ENCODE results near the gene SPESP1. TPM values are rescaled to one million over a fixed set of nuclear protein-coding genes. Genes with fewer than 3 reads are reported as not detected.

The SPESP1 gene
- total and polyA plus RNA-seq, 9 of the 15 experiments (the other 6 are each of a cell fraction or from before 2014, with no cell fraction given) = not detected

- TF ChIP-seq GTF3C2 (IDR thresholded peaks at IDR 0.05; ENCODE audit: borderline replicate concordance, extremely low read depth, insufficient read length) = no peak
- TF ChIP-seq BRF1 (IDR thresholded peaks at IDR 0.05; ENCODE audit: borderline replicate concordance, extremely low read depth, insufficient read length) = no peak
- no peak for TF ChIP-seq SETDB1 (IDR thresholded peaks at IDR 0.05; ENCODE audit: low read length)
- TF ChIP-seq ZNF174 (CRISPR knock-in tag; IDR thresholded peaks at IDR 0.05) = no peak
- no peak for TF ChIP-seq SIN3B (IDR thresholded peaks at IDR 0.05; ENCODE audit: low read depth)
- TF ChIP-seq TCF3 (CRISPR knock-in tag; IDR thresholded peaks at IDR 0.05) = peak; percentile 100
- TF ChIP-seq HMGN3 (IDR thresholded peaks at IDR 0.05; ENCODE audit: borderline replicate concordance, extremely low read depth, insufficient read length, low read depth, low read length) = peak; percentile 91
- TF ChIP-seq ZNF165 (CRISPR knock-in tag; IDR thresholded peaks at IDR 0.05; ENCODE audit: borderline replicate concordance) = no peak
- no peak for TF ChIP-seq SLC30A9 (CRISPR knock-in tag; IDR thresholded peaks at IDR 0.05)
- TF ChIP-seq ZNF143 (CRISPR knock-in tag; IDR thresholded peaks at IDR 0.05) = no peak
- TF ChIP-seq USF1 (CRISPR knock-in tag; IDR thresholded peaks at IDR 0.05) = no peak
- TF ChIP-seq MXI1 (IDR thresholded peaks at IDR 0.05; ENCODE audit: low read depth, low read length) = peak; percentile 81; the same call in 1 of the 2 replicates
- no peak for TF ChIP-seq MBD1 (CRISPR knock-in tag; IDR thresholded peaks at IDR 0.05)
- TF ChIP-seq MTF1 (CRISPR knock-in tag; IDR thresholded peaks at IDR 0.05; ENCODE audit: borderline replicate concordance) = no peak
- TF ChIP-seq NFXL1 (CRISPR knock-in tag; IDR thresholded peaks at IDR 0.05) = no peak
- peak; percentile 90 to 95; a peak in 3 of 4 replicates for TF ChIP-seq RCOR1 (IDR thresholded peaks at IDR 0.05; ENCODE audit: borderline replicate concordance in 1 of 2, low read depth in 2 of 2, low read length in 2 of 2)
- no peak for TF ChIP-seq MITF (IDR thresholded peaks at IDR 0.05)
- TF ChIP-seq SP1 (CRISPR knock-in tag; IDR thresholded peaks at IDR 0.05) = no peak
- TF ChIP-seq KAT8 (IDR thresholded peaks at IDR 0.05; ENCODE audit: low read depth) = no peak
- TF ChIP-seq HMG20B (CRISPR knock-in tag; IDR thresholded peaks at IDR 0.05) = no peak
- TF ChIP-seq SRSF7 (optimal IDR thresholded peaks at IDR 0.05; ENCODE audit: low read depth, low read length) = no peak
- no peak for TF ChIP-seq ZNF124 (CRISPR knock-in tag; IDR thresholded peaks at IDR 0.05)
- no peak for TF ChIP-seq ZNF224 (CRISPR knock-in tag; IDR thresholded peaks at IDR 0.05)
- no peak for TF ChIP-seq HNRNPL (IDR thresholded peaks at IDR 0.05; ENCODE audit: low read depth, low read length)
- no peak for TF ChIP-seq PPARD (CRISPR knock-in tag; IDR thresholded peaks at IDR 0.05)
Measured at GRCh38 chr15:68991723-68992122, 61.4 kb downstream of the SPESP1 start (continued).

Data from K562 (cell line).